K562 (cell line): ENCODE measurements around the gene PMP22. TPM values are rescaled to one million over a fixed set of nuclear protein-coding genes. Genes with fewer than 3 reads are reported as not detected.

Experiments
- CHAMP1 ChIP-seq: fragments of 450-650 bp; IDR thresholded peaks from 2 replicates; pipeline ENCODE4 v1.6.1; 2016; ENCODE audit warnings: mild to moderate bottlenecking
- E2F3 ChIP-seq: fragments of 250-450 bp; sonication (Bioruptor Pico); IDR thresholded peaks from 2 replicates; pipeline ENCODE4 v1.4.0; 2020; ENCODE audit warnings: mild to moderate bottlenecking
- ELK1 ChIP-seq: sonication (generic); formaldehyde crosslinking; IDR thresholded peaks from 2 replicates; pipeline ENCODE4 v1.8.1; 2022; ENCODE audit warnings: missing genetic modification reagents
- GABPB1 ChIP-seq: sonication (generic); formaldehyde crosslinking; IDR thresholded peaks from 2 replicates; pipeline ENCODE4 v1.8.0; 2022; ENCODE audit warnings: mild to moderate bottlenecking, missing genetic modification reagents
- GATAD2A ChIP-seq: fragments of 450-650 bp; IDR thresholded peaks from 2 replicates; pipeline ENCODE4 v1.6.1; 2017
- HDGF ChIP-seq: fragments of 450-650 bp; IDR thresholded peaks from 2 replicates; pipeline ENCODE4 v1.6.1; 2016
- HNRNPLL ChIP-seq: fragments of 200-400 bp; formaldehyde crosslinking; IDR thresholded peaks from 2 replicates; pipeline ENCODE4 v1.6.1; 2017; ENCODE audit warnings: low read length, low read depth, mild to moderate bottlenecking; ENCODE audit not compliant: poor library complexity, severe bottlenecking
- HNRNPUL1 ChIP-seq: fragments of 200-400 bp; formaldehyde crosslinking; IDR thresholded peaks from 2 replicates; pipeline ENCODE4 v1.6.1; 2017; ENCODE audit warnings: low read length
- IRF1 ChIP-seq: sonication (generic); formaldehyde crosslinking; IDR thresholded peaks from 2 replicates; pipeline ENCODE4 v1.8.0; 2022; ENCODE audit warnings: missing genetic modification reagents, mild to moderate bottlenecking, borderline replicate concordance
- KAT7 ChIP-seq: sonication (generic); formaldehyde crosslinking; IDR thresholded peaks from 2 replicates; pipeline ENCODE4 v1.8.0; 2022; ENCODE audit warnings: missing genetic modification reagents, mild to moderate bottlenecking, borderline replicate concordance
- MCM7 ChIP-seq, 2 experiments: fragments of 450-650 bp; IDR thresholded peaks; 2 replicates each; pipeline ENCODE4 v1.6.1; 2016 to 2018
- NR0B1 ChIP-seq: fragments of 450-650 bp; IDR thresholded peaks from one replicate; pipeline ENCODE4 v1.6.1; 2018; ENCODE audit warnings: mild to moderate bottlenecking, moderate library complexity; ENCODE audit not compliant: partially characterized antibody
- NR2F6 ChIP-seq: fragments of 450-650 bp; formaldehyde crosslinking; IDR thresholded peaks from 2 replicates; pipeline ENCODE4 v1.4.0; 2020; ENCODE audit warnings: mild to moderate bottlenecking
- PHTF2 ChIP-seq: fragments of 250-450 bp; sonication (Bioruptor Pico); IDR thresholded peaks from 2 replicates; pipeline ENCODE4 v1.5.0; 2021; ENCODE audit warnings: mild to moderate bottlenecking
- PML ChIP-seq: IDR thresholded peaks from 2 replicates; pipeline ENCODE4 v1.6.1; 2012; ENCODE audit warnings: low read length, inconsistent platforms
- RCOR1 ChIP-seq, 2 experiments: IDR thresholded peaks; 2 replicates each; pipeline ENCODE4 v1.6.1; 2012; ENCODE audit warnings: low read depth in 2 of 2, low read length in 2 of 2, borderline replicate concordance in 1 of 2, improper control_type of control experiment in 1 of 2
- RUNX1 ChIP-seq: sonication (generic); IDR thresholded peaks from 2 replicates; pipeline ENCODE4 v1.6.1; 2016; ENCODE audit warnings: antibody characterized with exemption, low read depth
- SMAD2 ChIP-seq: fragments of 150-350 bp; IDR thresholded peaks from 2 replicates; pipeline ENCODE4 v1.6.1; 2014; ENCODE audit warnings: low read depth, mild to moderate bottlenecking, low read length
- TAL1 ChIP-seq: fragments of 450-650 bp; IDR thresholded peaks from 2 replicates; pipeline ENCODE4 v1.6.1; 2016; ENCODE audit warnings: mild to moderate bottlenecking
- TEAD4 ChIP-seq, 2 experiments: sonication (generic) in 1 of 2; formaldehyde crosslinking in 1 of 2; IDR thresholded peaks; 2 replicates each; pipeline versions ENCODE4 v1.6.1 to v1.8.0; 2012 to 2022; ENCODE audit warnings: borderline replicate concordance in 1 of 2, inconsistent platforms in 1 of 2, low read length in 1 of 2, mild to moderate bottlenecking in 1 of 2, missing genetic modification reagents in 1 of 2
- TRIM24 ChIP-seq, 2 experiments: fragments of 450-650 bp; IDR thresholded peaks; 2 replicates each; pipeline ENCODE4 v1.6.1; 2016
- ZFP1 ChIP-seq: fragments of 450-650 bp; formaldehyde crosslinking; IDR thresholded peaks from 2 replicates; pipeline ENCODE4 v1.4.0; 2020; ENCODE audit warnings: mild to moderate bottlenecking, mixed read lengths
- ZFX ChIP-seq: sonication (generic); formaldehyde crosslinking; IDR thresholded peaks from 2 replicates; pipeline ENCODE4 v1.8.0; 2022; ENCODE audit warnings: mild to moderate bottlenecking, missing genetic modification reagents, moderate library complexity
- ZNF668 ChIP-seq: fragments of 250-450 bp; sonication (Bioruptor Pico); IDR thresholded peaks from 2 replicates; pipeline ENCODE4 v1.8.0; 2022; ENCODE audit warnings: mild to moderate bottlenecking, inconsistent platforms
- ZNF830 ChIP-seq: fragments of 250-450 bp; sonication (Bioruptor Pico); IDR thresholded peaks from 2 replicates; pipeline ENCODE4 v1.5.0; 2021; ENCODE audit warnings: mild to moderate bottlenecking
- polyA plus RNA-seq, 8 experiments: library from polyadenylated mRNA; depleted of rRNA in 4 of 8; stranded (reverse) in 5 of 8; unstranded in 3 of 8; fragments of >200 nt; fragmentation: Nextera tagmentation in 2 of 8; fragmentation: Illumina TruSeq in 1 of 8; extraction: Ambion mirVana in 2 of 8; extraction: Trizol in 1 of 8; gene quantifications; 2 replicates each; pipeline versions ENCODE4 v1.2.1 to v1.2.3, GENCODE V29; 2011 to 2014; ENCODE audit warnings: inconsistent platforms in 1 of 8, missing spikeins in 1 of 8
- total RNA-seq, 7 experiments: library from RNA; depleted of rRNA in 6 of 7; stranded (reverse); fragments of >200 nt in 6 of 7; fragmentation: Illumina TruSeq in 2 of 7; extraction: Trizol in 2 of 7; gene quantifications; 2 replicates each; pipeline versions ENCODE4 v1.2.1 to v1.2.3, GENCODE V29; 2011 to 2021; ENCODE audit warnings: low replicate concordance in 1 of 7

PMP22 gene
- total and polyA plus RNA-seq, 9 of the 15 experiments (the other 6 are each of a cell fraction or from before 2014, with no cell fraction given) = 12.6 to 62.3 (median 25.8) TPM

- TF ChIP-seq SMAD2 = no peak
- peak; percentile 23; the same call in 1 of the 2 replicates for TF ChIP-seq TAL1
- 0 out of 4 replicates have a peak, but pooled peaks of 1 of the 2 experiments have one; percentile 29 for TF ChIP-seq TRIM24 (IDR thresholded peaks at IDR 0.05)
- no peak for TF ChIP-seq IRF1 (CRISPR knock-in tag)
- no peak for TF ChIP-seq GATAD2A
- TF ChIP-seq PML = peak; percentile 39; the same call in 1 of the 2 replicates
- no peak for TF ChIP-seq ZNF830
- no peak for TF ChIP-seq NR0B1
- no peak for TF ChIP-seq ZFP1 (CRISPR knock-in tag)
- TF ChIP-seq RUNX1 = no peak
- no peak for TF ChIP-seq HDGF
- no peak for TF ChIP-seq ZNF668 (CRISPR knock-in tag)
- TF ChIP-seq TEAD4 (IDR thresholded peaks at IDR 0.05; ENCODE audit: low read length) = peak; percentile 57
- TF ChIP-seq TEAD4 (CRISPR knock-in tag; IDR thresholded peaks at IDR 0.05; ENCODE audit: borderline replicate concordance) = no peak
- TF ChIP-seq HNRNPLL = peak; percentile 45
- TF ChIP-seq RCOR1 (IDR thresholded peaks at IDR 0.05; ENCODE audit: borderline replicate concordance in 1 of 2, low read depth in 2 of 2, low read length in 2 of 2) = 0 out of 4 replicates have a peak, but pooled peaks of 1 of the 2 experiments have one; percentile 20
- TF ChIP-seq GABPB1 (CRISPR knock-in tag) = peak; percentile 69; the same call in 1 of the 2 replicates
- TF ChIP-seq ELK1 (CRISPR knock-in tag) = no peak
- TF ChIP-seq HNRNPUL1 = no peak
- TF ChIP-seq MCM7 (IDR thresholded peaks at IDR 0.05) = no peak
- TF ChIP-seq E2F3 (CRISPR knock-in tag) = no peak
- no peak for TF ChIP-seq NR2F6 (CRISPR knock-in tag)
- no peak for TF ChIP-seq ZFX (CRISPR knock-in tag)
- TF ChIP-seq PHTF2 = no peak
- TF ChIP-seq KAT7 (CRISPR knock-in tag) = no peak
- TF ChIP-seq CHAMP1 = no peak
These were observed 28.6 kb downstream of the PMP22 start (continued) for GRCh38 chr17:15236281-15237105.
